Cerebellar cortex (tissue), 1 donor: Measurements from ENCODE around the gene DHFR.
"Not testable (repeated sequence)": the region's sequence is repeated elsewhere in the genome, so short reads cannot be mapped to it uniquely, and the experiment has no call there.

ENCODE experiments used
- DNase-seq: peaks from one replicate; pipeline ENCODE4 v3.0.0-alpha.2; 2015; ENCODE audit warnings: low spot score

The DHFR gene

DNA sequence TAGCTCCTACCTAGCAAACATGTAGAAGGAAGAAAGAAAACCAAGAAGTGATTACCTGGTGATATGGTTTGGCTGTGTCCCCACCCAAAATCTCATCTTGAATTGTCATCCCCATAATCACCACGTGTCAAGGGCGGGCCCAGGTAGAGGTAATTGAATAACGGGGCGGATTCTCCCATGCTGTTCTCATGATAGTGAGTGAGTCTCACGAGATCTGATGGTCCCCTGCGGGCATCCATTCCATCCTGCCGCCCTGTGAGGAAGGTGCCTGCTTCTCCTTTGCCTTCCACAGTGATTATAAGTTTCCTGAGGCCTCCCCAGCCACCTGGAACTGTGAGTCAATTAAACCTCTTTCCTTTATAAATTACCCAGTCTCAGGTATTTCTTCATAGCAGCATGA lies 57.3 kb downstream of the DHFR start:
- no peak for DNase-seq

DNA sequence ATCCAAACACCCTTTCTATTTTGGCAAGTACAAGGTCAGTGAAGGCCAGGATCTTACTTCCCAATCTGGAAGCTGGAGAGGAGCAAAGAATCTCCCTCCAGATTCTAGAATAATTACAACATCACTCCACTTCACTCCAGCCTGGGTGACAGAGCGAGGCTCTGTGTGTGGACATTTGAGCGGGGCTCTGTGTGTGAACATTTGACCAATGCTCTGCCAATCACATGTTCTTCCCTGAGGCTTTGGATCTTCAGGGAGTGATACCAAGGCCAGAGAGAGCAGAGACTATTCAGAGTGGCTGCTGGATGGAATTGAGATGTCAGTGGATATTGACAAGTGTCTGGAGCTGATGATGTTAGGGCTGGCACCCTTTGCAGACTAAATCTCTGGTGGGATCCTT lies 60.0 kb downstream of the DHFR start:
- no peak for DNase-seq

DNA sequence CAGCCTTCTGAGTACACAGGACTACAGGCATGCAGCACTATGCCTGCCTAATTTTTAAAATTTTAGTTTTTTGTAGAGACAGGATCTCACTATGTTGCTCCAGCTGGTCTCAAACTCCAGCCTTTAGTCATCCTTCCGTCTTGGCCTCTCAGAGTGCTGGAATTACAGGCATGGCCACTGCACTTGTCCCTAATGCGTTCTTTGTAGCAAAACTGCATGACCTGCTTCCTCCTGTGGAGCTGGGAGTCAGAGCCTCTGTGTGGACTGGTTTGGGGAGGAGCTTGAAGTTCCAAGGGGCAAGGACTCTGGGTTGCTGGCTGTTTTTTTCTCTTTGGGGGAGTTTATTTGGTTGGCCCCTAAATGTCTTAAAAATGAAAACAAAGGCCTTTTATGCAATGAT lies 62.0 kb downstream of the DHFR start:
- no peak for DNase-seq

DNA sequence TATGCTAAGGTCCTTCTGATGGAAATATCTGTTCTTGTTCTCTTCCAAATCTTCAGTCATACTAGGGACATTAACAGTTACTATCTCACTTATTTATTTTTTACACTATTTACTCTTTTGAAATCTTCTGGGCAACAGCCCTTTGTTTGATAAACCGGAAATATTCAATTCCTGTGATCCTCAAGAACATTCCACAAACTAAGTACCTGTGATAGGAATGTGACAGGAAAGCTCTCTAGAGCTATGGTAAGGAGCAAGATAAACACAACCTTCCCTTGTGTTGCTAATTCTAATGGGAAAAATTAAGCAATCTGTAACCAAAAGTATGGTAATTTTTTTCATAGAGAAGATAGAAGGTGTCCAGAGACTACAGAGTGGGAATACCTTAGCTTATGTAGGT lies 62.7 kb downstream of the DHFR start:
- DNase-seq, result no peak

DNA sequence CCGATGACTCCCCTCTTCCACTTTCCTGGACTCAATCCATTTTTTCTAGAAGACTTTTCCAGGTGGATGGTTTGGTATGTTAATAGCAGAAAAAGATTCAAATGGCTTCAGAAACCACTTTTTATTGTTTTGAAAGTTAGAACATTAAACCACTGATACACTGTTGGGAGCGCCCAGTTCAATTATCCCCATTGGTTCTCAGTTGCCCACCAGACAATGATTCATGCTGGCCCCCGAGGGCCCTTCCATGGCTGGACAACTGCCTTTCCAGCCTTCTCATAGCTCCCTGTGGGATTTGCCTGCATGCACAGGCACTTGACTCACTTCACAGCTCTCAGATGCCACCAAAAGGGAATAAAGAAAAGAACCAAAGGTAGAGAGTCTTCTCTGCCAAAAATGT lies 63.4 kb downstream of the DHFR start:
- DNase-seq, result no peak

DNA sequence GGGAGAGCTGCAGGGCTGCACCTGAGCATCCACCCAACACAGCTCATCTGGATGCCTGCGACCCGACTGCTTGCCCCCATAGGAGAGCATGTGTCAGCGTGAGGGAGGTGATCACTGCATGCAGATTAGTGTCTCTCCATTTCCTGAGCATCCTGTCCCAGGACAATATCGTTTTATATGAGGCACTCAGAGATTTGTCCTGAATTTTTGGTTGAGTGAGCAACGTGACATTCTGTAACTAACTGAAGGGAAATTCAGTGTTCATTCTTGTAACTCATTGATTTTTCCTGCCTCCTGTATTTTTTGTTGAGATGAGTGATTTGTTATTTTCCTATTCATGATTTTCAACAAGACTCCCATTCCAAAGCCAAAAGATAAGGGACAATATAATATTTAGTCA lies 64.0 kb downstream of the DHFR start:
- no peak for DNase-seq

DNA sequence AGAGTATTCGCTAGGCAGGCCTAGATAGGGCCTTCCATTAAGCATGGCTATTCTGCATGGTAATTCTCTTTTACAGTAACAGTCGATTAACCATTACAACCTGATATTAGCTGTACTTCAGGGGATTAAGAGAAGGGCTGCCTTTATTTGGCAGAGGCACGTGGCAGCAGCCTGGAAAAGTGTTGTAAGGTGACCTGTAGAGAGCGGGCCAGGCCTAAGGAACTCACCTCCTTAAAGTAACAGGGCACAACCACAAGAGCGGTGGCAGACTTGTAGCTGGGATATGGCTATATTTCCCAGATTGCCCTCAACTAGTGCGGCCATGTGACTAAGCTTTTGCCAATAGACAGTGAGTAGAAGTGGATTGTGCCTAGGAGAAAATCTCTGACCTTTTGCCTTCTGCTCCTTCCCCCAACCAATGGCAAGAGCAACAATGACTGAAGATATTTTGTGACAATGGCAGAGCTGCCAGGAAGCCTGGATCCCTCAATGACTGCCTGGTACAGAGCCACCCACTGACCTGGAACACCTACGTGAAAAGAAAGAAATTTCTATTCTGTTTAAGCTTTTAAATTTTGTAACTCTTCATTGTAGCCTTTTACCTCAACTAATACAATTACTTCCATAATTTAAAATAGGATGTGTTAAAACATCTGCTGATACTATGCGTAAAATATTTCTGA lies 65.8 kb downstream of the DHFR start:
- DNase-seq, result no peak

DNA sequence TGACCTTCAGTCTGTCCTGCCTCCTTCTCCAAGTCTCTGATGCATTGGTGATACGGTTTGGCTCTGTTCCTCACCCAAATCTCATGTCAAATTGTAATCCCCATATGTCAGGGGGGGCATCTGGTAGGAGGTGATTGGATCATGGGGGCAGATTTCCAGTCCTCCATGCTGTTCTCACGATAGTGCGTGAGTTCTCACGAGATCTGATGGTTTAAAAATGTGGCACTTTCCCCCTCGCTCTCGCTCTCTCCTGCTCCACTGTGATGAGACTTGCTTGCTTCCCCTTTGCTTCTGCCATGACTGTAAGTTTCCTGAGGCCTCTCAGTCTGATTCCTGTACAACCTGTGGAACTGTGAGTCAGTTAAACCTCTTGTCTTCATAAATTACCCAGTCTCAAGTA lies 70.0 kb downstream of the DHFR start:
- DNase-seq, result no peak

DNA sequence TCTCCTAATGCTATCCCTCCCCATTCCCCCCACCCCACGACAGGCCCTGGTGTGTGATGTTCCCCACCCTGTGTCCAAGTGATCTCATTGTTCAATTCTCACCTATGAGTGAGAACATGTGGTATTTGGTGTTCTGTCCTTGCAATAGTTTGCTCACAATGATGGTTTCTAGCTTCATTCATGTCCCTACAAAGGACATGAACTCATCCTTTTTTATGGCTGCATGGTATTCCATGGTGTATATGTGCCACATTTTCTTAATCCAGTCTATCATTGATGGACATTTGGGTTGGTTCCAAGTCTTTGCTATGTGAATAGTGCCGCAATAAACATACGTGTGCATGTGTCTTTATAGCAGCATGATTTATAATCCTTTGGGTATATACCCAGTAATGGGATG lies 74.5 kb downstream of the DHFR start:
- DNase-seq, result not testable (repeated sequence)

DNA sequence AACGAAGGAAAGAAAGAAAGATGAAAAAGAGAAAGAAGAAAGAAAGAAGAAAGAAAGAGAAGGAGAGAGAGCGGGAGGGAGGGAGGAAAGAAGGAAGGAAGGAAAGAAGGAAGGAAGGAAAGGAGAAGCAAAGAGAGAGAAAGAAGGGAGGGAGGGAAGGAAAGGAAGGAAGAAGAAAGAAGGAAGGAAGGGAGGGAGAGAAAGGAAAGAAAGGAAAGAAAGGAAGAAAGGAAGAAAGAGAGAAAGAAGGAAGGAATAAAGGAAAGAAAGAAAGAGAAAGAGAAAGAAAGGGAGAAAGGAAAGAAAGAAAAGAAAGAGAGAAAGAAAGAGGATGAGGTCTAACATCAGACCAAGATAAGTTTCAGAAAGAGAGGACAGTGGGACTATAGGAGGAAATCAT lies 75.7 kb downstream of the DHFR start:
- DNase-seq, result no peak

DNA sequence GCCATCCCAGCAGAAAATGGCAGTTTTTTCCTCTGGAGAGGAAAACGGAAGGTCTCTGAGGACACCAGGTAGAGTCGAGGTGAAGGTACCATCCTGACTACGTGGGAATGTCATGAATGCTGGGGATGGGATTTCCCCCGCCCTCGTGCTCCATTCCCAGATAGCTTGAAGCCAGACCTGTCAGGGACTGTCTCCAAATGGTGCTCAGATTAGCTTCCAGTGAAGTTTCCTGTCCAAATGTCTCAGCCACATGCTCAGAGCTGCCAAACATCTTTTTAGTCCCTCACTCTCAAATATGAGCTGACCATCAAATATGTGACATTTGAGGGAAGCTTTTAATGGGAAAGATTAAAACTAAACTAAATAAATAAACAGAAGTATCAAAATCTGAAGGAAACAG lies 77.1 kb downstream of the DHFR start:
- DNase-seq, result no peak

DNA sequence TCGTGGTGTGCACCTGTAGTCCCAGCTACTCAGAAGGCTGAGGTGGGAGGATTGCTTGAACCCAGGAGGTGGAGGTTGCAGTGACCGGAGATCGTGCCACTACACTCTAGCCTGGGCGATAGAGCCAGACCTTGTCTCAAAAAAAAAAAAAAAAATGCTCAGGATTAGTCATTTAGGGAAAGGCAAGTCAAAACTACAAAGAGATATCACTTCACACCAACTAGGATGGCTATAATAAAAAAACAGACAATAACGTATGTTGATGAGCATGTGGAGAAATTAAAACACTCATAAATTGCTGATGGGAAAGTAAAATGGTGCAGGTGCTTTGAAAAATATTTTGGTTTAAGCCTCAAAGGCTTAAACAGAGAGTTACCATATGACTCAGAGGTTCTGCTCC lies 78.4 kb downstream of the DHFR start:
- no peak for DNase-seq
